D721Med (cell line): ENCODE measurements around the gene DPY19L1.

ENCODE experiments used
- DNase-seq: peaks from one replicate; pipeline ENCODE4 v3.0.0; 2011; ENCODE audit warnings: low spot score; ENCODE audit not compliant: insufficient read length
- FAIRE-seq: peaks from 2 replicates; lab custom pipeline; 2011; peaks lifted over from hg19 to GRCh38; lab: Jason Lieb, UNC
- CTCF ChIP-seq: IDR thresholded peaks from 2 replicates; pipeline ENCODE4 v1.5.1; 2012; ENCODE audit warnings: mild to moderate bottlenecking, control low read depth; ENCODE audit not compliant: insufficient read depth; ENCODE audit errors: missing control alignments

The DPY19L1 gene

DNA sequence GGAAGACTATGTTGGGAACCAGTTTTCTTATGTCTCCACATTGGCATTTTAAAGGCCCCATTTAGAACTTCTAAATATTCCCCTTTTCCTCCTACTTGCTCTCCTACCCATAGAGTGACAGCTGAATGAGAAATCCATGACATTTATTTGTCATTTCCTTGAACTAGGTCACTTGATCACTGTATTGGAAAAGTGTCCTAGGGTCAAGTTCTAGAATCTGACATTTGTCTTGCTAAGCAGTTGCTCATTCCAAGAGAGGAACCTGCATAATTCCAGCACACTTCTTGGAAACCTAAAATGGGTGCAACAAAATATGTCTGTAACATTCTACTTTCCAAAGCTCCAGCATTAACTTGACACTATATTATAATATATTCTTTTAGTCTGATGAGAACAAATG lies 3.6 kb upstream of the DPY19L1 start:
- TF ChIP-seq CTCF: no peak
- DNase-seq (no peak), FAIRE-seq (no peak)

DNA sequence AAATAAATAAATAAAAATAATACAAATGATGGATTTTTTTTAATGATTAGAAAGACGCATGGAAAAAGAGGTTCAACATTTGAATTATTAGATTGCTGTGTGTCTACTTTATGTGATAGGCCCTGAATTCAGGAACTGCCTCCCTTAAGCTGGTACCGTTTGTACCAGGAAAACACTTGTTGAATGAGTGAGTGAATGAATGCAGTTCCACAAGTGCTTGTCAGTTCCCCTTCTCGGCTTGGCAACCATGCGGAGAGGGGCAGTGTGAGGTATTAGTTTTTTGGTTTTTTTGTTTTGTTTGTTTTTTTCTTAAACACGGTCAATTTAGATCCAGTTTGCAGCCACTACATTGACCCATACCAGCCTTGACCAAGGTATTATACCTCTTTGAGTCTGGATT lies 2.1 kb upstream of the DPY19L1 start:
- TF ChIP-seq CTCF: no peak
- FAIRE-seq (no peak), DNase-seq (no peak)

- no peak for TF ChIP-seq CTCF
- DNase-seq: no peak
- FAIRE-seq: no peak
Observed at GRCh38 chr7:35038354-35038753, 1.1 kb upstream of the DPY19L1 start.

DNA sequence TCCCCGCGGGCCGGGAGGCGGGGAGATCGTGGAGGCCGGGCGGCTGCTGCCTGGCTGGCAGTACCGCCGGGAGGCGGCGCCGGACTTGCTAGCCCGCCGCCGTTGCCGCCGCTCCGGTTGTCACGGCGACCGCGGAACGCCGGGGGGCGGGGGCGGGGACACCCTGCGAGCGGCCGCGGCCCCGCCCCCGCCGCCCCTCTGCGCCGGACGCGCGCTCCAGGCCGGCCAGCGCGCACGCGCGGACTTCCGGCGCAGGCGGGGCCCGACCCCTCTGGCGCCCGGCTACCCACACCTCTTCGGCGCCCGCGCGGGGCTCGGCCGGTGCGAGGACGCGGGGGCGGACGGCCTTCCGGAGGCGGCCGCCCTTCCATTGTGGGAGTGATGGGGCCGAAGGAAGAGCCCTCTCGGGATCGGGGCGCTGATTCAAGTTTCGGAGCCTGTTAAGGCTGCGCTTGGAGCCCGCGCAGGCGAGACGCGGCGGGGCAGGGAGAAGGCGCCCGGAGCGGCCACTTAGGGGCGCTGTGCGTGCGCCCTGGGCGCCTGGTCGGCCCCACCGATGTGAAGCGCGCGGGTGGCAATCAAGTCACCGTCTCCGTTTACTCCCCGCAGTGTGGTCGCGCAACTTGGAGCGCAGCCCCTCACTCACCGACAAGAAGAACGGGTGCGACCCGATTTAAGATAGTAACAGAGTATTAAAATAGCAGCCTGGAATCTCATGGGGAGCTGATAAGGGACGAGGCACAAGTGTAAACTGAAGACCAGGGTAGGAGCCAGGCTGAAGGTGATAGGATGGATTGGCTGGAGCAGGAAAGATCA lies 449 bp upstream of the DPY19L1 start:
- FAIRE-seq: no peak
- peak; percentile 62 for TF ChIP-seq CTCF
- DNase-seq: peak; percentile 68

DNA sequence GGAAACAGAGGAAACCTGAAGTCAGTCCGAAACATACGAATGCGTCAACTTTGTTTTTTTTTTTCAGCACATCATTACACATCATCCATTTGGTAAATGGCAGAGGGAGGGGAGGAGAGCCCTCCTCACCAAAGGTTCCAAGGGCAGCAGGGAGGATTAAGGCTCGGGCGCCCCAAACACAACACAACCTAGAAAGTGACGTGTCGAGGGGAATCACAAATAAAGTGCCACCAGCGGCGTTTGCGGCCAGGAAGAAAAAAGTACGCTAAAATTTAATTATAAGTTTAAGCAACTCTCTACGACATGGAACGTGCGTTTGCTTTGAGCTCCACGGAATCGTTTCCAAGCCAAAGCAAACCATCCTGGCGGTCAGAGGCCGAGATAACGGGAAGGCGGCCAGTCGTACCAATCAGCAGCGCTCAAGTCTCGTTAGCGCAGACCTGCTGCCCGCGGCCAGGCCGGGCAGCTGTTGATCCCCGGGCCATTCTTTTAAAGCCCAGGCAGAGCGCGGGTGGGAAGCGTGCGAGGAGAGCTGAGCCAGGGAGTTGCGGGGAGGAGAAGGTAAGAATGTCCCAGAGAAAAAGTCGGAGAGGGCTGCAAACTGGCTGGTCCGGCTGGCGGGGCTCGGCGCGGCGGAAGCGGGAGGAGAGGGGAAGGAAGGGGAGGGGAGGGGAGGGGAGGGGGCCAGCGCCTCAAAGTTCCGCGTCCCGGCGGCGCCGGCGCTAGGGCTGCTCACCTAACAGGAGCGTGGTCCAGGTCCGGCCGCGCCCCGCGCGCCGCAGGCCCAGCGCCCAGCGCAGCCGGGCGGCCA lies 719 bp downstream of the DPY19L1 start:
- FAIRE-seq (no peak), DNase-seq (peak; percentile 20)
- no peak for TF ChIP-seq CTCF

DNA sequence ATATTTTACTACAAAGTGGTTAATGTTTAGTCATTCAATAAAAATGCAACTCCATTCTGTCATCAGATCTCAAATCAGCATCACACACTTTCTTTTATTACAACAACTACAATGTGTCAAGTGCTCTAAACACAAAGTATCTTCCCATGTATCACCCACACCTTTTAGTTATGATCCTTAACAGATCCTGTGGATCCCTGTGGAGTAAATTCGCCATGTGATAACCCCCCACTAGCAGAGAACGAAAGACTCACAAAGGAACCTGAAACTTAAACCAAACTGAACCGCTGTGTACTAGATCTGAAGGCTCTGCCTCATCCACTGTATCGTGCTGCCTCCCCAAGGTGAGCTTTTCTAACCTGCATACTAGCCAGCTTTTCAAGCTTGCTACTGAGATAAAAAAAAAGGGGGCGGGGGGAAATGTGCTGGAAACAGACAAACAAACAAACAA lies 1.7 kb downstream of the DPY19L1 start:
- peak; percentile 53 for FAIRE-seq
- TF ChIP-seq CTCF: peak; percentile 43
- no peak for DNase-seq
